ENCODE data around the gene PPEF1. TPM values are rescaled to one million over a fixed set of nuclear protein-coding genes. Genes with fewer than 3 reads are reported as not detected.

The PPEF1 gene
- total and polyA plus RNA-seq, 8 donors, result 0.31 to 1.0 (median 0.70) TPM

DNA sequence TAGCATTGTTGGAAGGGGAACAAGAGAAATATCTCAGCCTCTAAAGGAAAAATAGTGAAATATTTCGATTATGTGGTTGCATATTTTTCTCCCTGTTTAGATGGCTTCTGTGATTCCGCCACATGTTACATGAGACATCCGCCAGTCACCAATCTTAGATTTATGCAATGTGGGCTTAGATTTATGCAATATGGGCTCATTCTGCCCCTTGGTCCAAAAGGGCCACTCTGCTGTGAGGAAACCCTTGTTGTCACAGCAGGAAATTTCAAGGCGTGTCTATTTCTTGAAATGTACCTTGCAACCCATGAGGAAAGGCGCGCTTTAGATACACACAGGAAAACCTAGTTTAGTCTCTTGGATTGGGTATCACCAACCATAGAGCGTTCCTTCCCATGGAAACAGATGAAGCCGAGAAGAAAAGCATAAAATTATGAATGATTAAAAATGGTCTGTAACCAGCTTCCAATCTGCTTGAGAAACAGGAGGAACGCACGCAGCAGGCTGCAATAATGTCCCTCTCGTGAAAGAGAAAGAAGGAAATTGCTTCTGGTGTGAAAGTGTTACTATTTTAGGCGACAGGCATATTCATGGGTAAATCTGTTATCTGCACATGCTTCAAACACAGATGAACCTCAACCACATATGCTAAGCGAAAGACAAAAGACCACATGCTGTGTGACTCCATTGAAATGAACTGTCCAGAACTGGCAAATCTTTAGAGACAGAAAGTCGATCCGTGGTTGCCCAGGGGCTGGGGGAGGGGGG is 39.2 kb upstream of the PPEF1 start:
- DNase-seq, result no peak
- TF ChIP-seq, protein P1, sequence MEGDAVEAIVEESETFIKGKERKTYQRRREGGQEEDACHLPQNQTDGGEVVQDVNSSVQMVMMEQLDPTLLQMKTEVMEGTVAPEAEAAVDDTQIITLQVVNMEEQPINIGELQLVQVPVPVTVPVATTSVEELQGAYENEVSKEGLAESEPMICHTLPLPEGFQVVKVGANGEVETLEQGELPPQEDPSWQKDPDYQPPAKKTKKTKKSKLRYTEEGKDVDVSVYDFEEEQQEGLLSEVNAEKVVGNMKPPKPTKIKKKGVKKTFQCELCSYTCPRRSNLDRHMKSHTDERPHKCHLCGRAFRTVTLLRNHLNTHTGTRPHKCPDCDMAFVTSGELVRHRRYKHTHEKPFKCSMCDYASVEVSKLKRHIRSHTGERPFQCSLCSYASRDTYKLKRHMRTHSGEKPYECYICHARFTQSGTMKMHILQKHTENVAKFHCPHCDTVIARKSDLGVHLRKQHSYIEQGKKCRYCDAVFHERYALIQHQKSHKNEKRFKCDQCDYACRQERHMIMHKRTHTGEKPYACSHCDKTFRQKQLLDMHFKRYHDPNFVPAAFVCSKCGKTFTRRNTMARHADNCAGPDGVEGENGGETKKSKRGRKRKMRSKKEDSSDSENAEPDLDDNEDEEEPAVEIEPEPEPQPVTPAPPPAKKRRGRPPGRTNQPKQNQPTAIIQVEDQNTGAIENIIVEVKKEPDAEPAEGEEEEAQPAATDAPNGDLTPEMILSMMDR (IDR thresholded peaks at IDR 0.05), result no peak
- no peaks in the 10 kb centered on the region for H3K36me3 ChIP-seq
- no peaks in the 10 kb centered on the region for H3K9me3 ChIP-seq
- H3K4me1 ChIP-seq, result no peaks in the 10 kb centered on the region
- no peak for ATAC-seq
- no peak overlapping the region for H3K4me3 ChIP-seq
- intact Hi-C loops (cut with DNase I), result no loop called here
- peak overlapping the region in 1 of 2 donors; percentile 70 for H3K27ac ChIP-seq
- H3K27me3 ChIP-seq, result no peaks in the 10 kb centered on the region

DNA sequence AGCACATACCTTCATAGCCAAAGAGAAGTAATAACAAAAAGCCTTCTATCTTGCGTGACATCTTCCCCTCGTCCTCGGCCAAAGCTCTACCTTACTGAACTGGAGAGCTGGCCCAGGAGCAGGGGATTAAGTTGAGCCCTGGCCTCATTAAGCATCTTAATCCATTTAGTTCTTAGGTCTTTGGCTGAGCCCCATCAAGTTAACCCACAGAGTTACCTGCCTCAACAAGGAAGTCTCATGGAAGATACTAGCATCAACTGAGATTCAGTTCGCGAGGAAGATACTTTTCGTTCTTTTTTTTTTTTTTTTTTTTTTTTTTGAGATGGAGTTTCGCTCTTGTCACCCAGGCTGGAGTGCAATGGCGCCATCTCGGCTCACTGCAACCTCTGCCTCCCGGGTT is 35.4 kb upstream of the PPEF1 start, which contains the start of gene RS1:
TSS of gene RS1 (minus strand) at position 101 of the 400 bp plus-strand sequence. CDS start at position 61, 40 bp downstream.
- ATAC-seq (no peak), DNase-seq (no peak)
- TF ChIP-seq, protein P1 (IDR thresholded peaks at IDR 0.05), result no peak
- Histone ChIP-seq H3K4me1 (no peaks in the 10 kb centered on the region), H3K27ac (no peak within 1 kb of the TSS), H3K4me3 (no peak within 1 kb of the TSS), H3K9me3 (no peaks in the 10 kb centered on the region), H3K36me3 (no peaks in the 10 kb centered on the region), H3K27me3 (peaks cover 0 to 2% of the 10 kb centered on the region in 2 donors)
- intact Hi-C loops (cut with DNase I), result no loop called here

DNA sequence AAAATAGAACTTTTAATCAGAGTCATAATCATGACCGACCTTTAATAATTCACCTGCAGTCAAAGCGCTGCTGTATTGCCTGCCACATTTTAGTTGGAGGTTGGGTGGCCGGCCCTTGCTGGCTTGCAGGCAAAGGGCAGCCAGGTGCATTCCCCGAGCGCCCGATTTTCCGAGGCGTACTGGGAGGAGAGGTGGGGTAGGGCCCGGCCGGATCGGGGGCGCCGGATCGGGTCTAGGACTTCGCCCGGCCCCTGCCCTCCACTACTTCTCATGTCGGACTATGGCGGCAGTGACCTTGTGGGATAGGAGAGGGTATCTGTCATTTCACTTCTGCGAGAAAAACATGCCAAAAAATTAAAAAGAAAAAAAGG is 33.0 kb upstream of the PPEF1 start:
- DNase-seq, result peak in 1 of 4 donors; percentile 78
- Histone ChIP-seq H3K9me3 (no peaks in the 10 kb centered on the region), H3K4me3 (peak overlapping the region; percentile 51 to 55), H3K27ac (peak overlapping the region; percentile 8 to 94), H3K36me3 (no peaks in the 10 kb centered on the region), H3K4me1 (no peaks in the 10 kb centered on the region), H3K27me3 (peaks cover 0 to 2% of the 10 kb centered on the region in 2 donors)
- TF ChIP-seq, protein P1 (IDR thresholded peaks at IDR 0.05), result no peak
- intact Hi-C loops (cut with DNase I), result no loop called here
- ATAC-seq, result peak; percentile 66

DNA sequence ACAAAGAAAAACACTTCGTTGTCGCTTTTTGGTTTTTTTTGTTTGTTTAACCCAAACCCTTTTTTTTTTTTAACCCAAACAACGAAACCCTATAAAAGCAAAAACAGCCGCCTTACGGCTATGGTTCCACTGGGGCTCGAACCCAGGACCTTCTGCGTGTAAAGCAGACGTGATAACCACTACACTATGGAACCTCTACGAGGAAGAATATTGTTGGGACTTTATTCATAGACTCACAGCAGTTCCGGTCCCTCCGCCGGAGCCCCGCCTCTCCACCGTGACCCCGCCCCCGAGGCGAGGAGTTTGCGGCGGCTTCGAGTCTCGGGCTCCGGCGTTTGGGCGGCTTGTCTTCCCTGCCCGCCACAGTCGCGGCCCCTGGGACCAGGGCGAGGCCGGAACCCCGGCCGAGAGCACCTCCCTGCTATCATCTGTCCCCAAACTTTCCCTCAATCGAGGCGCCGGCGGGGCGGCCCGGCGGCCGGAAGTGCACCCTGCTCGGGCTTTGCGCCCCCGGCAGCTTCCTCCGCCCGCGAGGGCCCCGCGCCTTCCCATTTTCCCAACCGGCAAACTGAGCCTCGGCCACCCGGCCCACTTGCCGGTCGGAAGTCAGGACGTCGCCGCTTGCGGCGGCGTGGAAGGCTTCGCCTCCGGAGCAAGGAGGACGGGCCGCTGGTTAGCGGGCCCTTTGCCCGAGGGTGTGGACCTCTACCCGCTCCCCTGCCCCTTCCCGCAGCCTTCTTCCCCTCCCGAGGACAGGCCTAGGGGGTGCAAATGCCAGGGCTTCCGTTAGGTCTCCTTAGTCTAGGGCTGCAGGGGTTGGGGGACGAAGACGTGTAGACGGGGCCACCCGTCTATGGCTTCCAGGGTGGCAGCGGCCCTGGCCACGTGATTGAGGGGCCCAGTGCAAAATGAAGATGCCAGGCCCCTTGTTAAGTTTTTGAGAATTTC is 32.4 kb upstream of the PPEF1 start:
- no peaks in the 10 kb centered on the region for H3K9me3 ChIP-seq
- no peaks in the 10 kb centered on the region for H3K36me3 ChIP-seq
- H3K27me3 ChIP-seq, result peaks cover 0 to 2% of the 10 kb centered on the region in 2 donors
- H3K27ac ChIP-seq, result peak overlapping the region; percentile 78 to 94
- no peaks in the 10 kb centered on the region for H3K4me1 ChIP-seq
- intact Hi-C loops (cut with DNase I), result no loop called here
- TF ChIP-seq, protein P1 (IDR thresholded peaks at IDR 0.05), result no peak
- peak; percentile 92 for ATAC-seq
- peak; percentile 74 to 91 (median 82) for DNase-seq
- peak overlapping the region; percentile 51 to 55 for H3K4me3 ChIP-seq

DNA sequence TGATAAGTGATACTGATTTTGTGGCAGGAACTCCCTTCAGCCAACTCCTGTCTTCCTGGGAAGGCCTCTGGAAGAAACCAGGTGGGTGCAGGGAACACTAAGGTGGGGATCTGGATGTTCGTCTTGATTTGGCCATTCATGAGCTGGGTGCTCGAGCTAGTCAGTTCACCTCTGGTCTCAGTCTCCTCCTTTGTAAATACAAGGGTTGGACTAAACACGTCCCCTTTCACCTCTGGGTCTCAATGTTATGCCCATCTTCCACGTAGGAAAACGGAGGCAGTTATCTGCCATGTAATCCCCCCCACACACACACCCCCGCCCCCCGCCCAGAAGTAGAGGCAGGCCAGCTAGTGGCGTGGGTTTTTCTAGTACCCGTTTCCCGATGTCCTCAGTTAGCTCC is 31.4 kb upstream of the PPEF1 start:
- ATAC-seq (no peak), DNase-seq (no peak)
- H3K9me3 ChIP-seq, result no peaks in the 10 kb centered on the region
- no peak overlapping the region for H3K4me3 ChIP-seq
- H3K4me1 ChIP-seq, result no peaks in the 10 kb centered on the region
- H3K27me3 ChIP-seq, result peaks cover 0 to 2% of the 10 kb centered on the region in 2 donors
- no peaks in the 10 kb centered on the region for H3K36me3 ChIP-seq
- TF ChIP-seq, protein P1 (IDR thresholded peaks at IDR 0.05), result no peak
- intact Hi-C loops (cut with DNase I), result no loop called here
- H3K27ac ChIP-seq, result no peak overlapping the region
